PC-9 (cell line): ENCODE results near the gene AZU1. TPM values are rescaled to one million over a fixed set of nuclear protein-coding genes. Genes with fewer than 3 reads are reported as not detected.

Source experiments
- BruUV-seq: library from RNA; stranded (reverse); fragments of 400-500 nt; replicated peaks from 2 replicates; lab custom pipeline; 2021; lab: Mats Ljungman, UMichigan
- CTCF ChIA-PET: fragments of 300-600 bp; sonication (Branson Sonifier 250); formaldehyde crosslinking; loops from one replicate; lab custom pipeline; 2022; ENCODE audit warnings: antibody characterized with exemption; lab: Charles Lee
- POLR2A ChIA-PET: fragments of 300-600 bp; sonication (Branson Sonifier 250); formaldehyde crosslinking; loops from one replicate; lab custom pipeline; 2022; ENCODE audit warnings: antibody characterized with exemption; ENCODE audit not compliant: unreplicated experiment; lab: Charles Lee
- DNase-seq, 2 experiments: peaks; one replicate each; pipeline versions ENCODE4 v3.0.0 to v3.0.0-alpha.2; 2015 to 2022; ENCODE audit warnings: mixed read lengths in 1 of 2
- H2AFZ ChIP-seq: fragments of 200-600 bp; sonication (generic); 2 replicates; pipeline ENCODE4 v1.8.1; 2017; ENCODE audit warnings: antibody characterized with exemption
- H3F3A ChIP-seq: fragments of 200-600 bp; sonication (generic); 2 replicates; pipeline ENCODE4 v1.8.1; 2017; ENCODE audit warnings: antibody characterized with exemption, mild to moderate bottlenecking, low read depth; ENCODE audit not compliant: insufficient read depth
- H3K27ac ChIP-seq: fragments of 200-600 bp; sonication (generic); 2 replicates; pipeline ENCODE4 v1.6.1; 2016; ENCODE audit warnings: mixed run types
- H3K27me3 ChIP-seq: fragments of 200-600 bp; sonication (generic); 2 replicates; pipeline ENCODE4 v1.6.1; 2016; ENCODE audit warnings: low read depth, mixed run types; ENCODE audit not compliant: insufficient read depth
- H3K36me3 ChIP-seq: fragments of 200-600 bp; sonication (generic); 2 replicates; pipeline ENCODE4 v1.6.1; 2016; ENCODE audit warnings: low read depth, mixed run types
- H3K4me1 ChIP-seq: fragments of 200-600 bp; sonication (generic); replicated peaks from 2 replicates; pipeline ENCODE4 v1.6.1; 2016; ENCODE audit warnings: mixed run types; ENCODE audit not compliant: insufficient read depth
- H3K4me2 ChIP-seq: fragments of 200-600 bp; sonication (generic); 2 replicates; pipeline ENCODE4 v1.6.1; 2017; ENCODE audit warnings: mixed run types
- H3K4me3 ChIP-seq: fragments of 200-600 bp; sonication (generic); 2 replicates; pipeline ENCODE4 v1.6.1; 2016; ENCODE audit warnings: mixed run types
- H3K79me2 ChIP-seq: fragments of 200-600 bp; sonication (generic); 2 replicates; pipeline ENCODE4 v1.6.1; 2017; ENCODE audit warnings: low read depth, mixed run types
- H3K9me2 ChIP-seq: fragments of 200-600 bp; sonication (generic); 2 replicates; pipeline ENCODE4 v1.8.1; 2017; ENCODE audit warnings: mild to moderate bottlenecking; ENCODE audit not compliant: insufficient read depth
- H3K9me3 ChIP-seq: fragments of 200-600 bp; sonication (generic); 2 replicates; pipeline ENCODE4 v1.8.1; 2016; ENCODE audit warnings: low read depth; ENCODE audit not compliant: insufficient read depth
- H4K20me1 ChIP-seq: fragments of 200-600 bp; sonication (generic); 2 replicates; pipeline ENCODE4 v1.8.1; 2017; ENCODE audit not compliant: insufficient read depth
- CTCF ChIP-seq: fragments of 200-600 bp; sonication (generic); conservative IDR thresholded peaks from 2 replicates; pipeline ENCODE4 v1.6.1; 2017; ENCODE audit warnings: mixed run types, antibody characterized with exemption, mild to moderate bottlenecking, moderate library complexity
- EZH2 ChIP-seq: fragments of 200-600 bp; sonication (generic); IDR thresholded peaks from 2 replicates; pipeline ENCODE4 v1.8.0; 2017; ENCODE audit warnings: antibody characterized with exemption, low read depth
- intact Hi-C: fragments of 100-400 bp; cut with micrococcal nuclease; formaldehyde crosslinking; loops from one replicate; pipeline ENCODE4 v1.10.0; 2022; ENCODE audit not compliant: unreplicated experiment
- total RNA-seq: library from RNA; stranded (reverse); gene quantifications from 2 replicates; pipeline ENCODE4 v1.2.3, GENCODE V29; 2021

AZU1 gene
- total RNA-seq, 1 experiment from 2014 or later, result not detected

DNA sequence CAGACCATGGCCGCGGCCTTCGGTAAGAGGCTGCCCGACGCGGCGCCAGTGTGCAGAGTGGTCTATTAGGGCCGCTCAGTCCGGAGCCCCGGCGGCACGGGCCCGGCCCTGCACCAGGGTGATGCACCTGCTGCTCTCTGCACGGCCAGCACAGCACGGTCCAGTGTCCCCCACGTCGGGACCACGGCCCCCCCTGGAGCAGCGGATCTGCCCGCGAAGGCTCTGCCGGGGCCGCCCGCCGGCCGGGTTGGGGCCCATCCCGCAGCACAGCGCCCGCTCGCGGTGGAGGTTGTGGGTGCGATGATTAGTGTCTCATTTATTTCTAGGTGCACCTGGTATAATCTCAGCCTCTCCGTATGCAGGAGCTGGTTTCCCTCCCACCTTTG is 22.5 kb upstream of the AZU1 start:
- Histone ChIP-seq H3K4me1 (peaks cover 13% of the 10 kb centered on the region), H3K27ac (no peak overlapping the region), H3K4me3 (no peak overlapping the region), H4K20me1 (peaks cover 99% of the 10 kb centered on the region), H3K36me3 (peaks cover 42% of the 10 kb centered on the region), H3K9me2 (no peaks in the 10 kb centered on the region), H2AFZ (no peak overlapping the region), H3F3A (peaks cover 53% of the 10 kb centered on the region), H3K9me3 (no peaks in the 10 kb centered on the region), H3K4me2 (no peak overlapping the region), H3K79me2 (peaks cover 89% of the 10 kb centered on the region), H3K27me3 (no peaks in the 10 kb centered on the region)
- ChIA-PET CTCF (no interaction called here), POLR2A (no interaction called here)
- intact Hi-C loops, result no loop called here
- BruUV-seq, result no TSS peak
- no peak for DNase-seq
- TF ChIP-seq CTCF (no peak), EZH2 (no peak)

DNA sequence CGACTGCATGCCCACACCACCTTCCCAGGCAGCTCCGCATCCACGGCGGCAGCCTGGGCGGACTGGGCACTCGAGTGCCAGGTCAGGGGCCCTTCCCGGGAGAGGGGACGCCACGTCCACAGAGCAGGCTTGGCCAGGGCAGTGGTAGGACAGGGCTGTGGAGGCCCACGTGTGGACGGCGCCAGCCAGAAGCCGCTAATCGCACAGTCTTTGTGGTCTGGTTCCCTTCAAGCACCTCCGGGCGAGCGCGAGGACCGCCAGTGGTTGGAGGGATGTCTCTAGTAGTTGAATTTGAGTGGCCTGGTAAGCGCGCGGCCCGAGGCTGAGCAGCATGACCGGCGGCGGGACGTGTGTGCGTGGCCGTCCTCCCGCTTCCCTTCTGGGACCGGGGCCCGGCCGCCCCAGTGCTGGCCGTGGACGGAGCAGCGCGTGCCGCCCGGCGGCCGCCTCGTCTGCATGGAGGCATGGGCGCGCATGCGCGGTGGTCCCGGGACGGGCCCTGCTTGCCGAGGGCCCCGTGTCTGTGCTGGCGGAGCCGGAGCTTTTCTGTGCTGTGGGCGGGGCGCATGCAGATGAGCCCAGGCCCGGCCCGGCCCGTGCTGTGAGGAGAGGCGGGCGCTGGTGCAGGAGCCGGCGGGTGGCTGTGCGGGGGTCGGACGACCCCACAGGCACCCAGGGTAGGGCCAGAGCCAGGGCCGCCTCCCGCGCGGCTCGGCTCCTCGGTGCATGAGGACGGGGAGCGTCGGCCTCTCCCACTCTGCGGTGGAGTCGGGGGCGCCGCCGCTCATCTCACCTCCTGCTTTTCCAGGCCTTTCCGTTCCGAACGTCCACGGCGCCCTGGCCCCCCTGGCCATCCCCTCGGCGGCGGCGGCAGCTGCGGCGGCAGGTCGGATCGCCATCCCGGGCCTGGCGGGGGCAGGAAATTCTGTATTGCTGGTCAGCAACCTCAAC is 21.8 kb upstream of the AZU1 start:
- Histone ChIP-seq H3K9me3 (no peaks in the 10 kb centered on the region), H3K4me3 (no peak overlapping the region), H3K9me2 (no peaks in the 10 kb centered on the region), H3K4me1 (peaks cover 6% of the 10 kb centered on the region), H3K4me2 (no peak overlapping the region), H3F3A (peaks cover 55% of the 10 kb centered on the region), H3K27me3 (no peaks in the 10 kb centered on the region), H2AFZ (no peak overlapping the region), H3K36me3 (peaks cover 43% of the 10 kb centered on the region), H3K79me2 (peaks cover 82% of the 10 kb centered on the region), H4K20me1 (peaks cover 99% of the 10 kb centered on the region), H3K27ac (no peak overlapping the region)
- BruUV-seq, result no TSS peak
- no peak for DNase-seq
- CTCF ChIA-PET, result no interaction called here
- TF ChIP-seq CTCF (no peak), EZH2 (no peak)
- POLR2A ChIA-PET, result no interaction called here
- intact Hi-C loops, result no loop called here

DNA sequence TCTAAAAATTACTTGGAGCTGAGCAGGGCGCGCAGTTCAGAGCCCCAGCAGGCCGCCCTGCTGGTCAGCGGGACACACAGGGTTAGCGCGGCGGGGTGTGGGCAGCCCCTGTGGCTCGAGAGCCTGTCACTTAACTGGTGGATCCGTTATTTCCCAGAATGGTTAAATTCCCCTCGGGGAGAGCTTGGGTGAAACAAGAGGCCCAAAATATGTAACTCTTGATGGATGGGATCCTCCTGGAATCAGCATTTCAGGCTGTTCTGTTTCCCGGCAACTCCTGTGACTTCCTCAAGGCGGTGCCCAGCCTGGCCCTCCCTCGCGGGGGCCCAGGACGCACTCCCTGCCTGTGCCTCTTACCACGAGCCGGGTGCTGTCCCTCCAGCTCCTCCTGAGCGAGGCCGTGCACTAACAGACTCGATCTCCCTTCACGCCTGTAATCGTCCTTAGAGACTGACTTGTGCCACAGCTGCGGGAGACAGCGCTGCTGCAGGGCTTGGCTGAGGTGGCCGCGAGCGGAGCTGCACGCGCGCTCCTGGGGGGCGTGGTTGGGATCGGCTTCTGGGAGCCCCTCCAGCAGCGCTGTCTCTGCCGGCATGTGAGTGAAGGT is 20.7 kb upstream of the AZU1 start:
- ChIA-PET POLR2A (no interaction called here), CTCF (no interaction called here)
- peaks cover 97% of the 10 kb centered on the region for H4K20me1 ChIP-seq

More for the DNA sequence above, 20.7 kb upstream of the AZU1 start:
- H3K4me1 ChIP-seq, result no peaks in the 10 kb centered on the region
- BruUV-seq, result no TSS peak
- no peak overlapping the region for H2AFZ ChIP-seq
- no peaks in the 10 kb centered on the region for H3K27me3 ChIP-seq
- H3K9me3 ChIP-seq, result no peaks in the 10 kb centered on the region
- H3K4me3 ChIP-seq, result no peak overlapping the region
- peaks cover 55% of the 10 kb centered on the region for H3F3A ChIP-seq
- H3K79me2 ChIP-seq, result peaks cover 71% of the 10 kb centered on the region
- no peak overlapping the region for H3K27ac ChIP-seq
- no peaks in the 10 kb centered on the region for H3K9me2 ChIP-seq
- no peak overlapping the region for H3K4me2 ChIP-seq
- intact Hi-C loops, result no loop called here
- peaks cover 34% of the 10 kb centered on the region for H3K36me3 ChIP-seq
- TF ChIP-seq CTCF, result no peak
- no peak for TF ChIP-seq EZH2
- no peak for DNase-seq
